ENCODE data around the gene MACROD2.

The MACROD2 gene

DNA sequence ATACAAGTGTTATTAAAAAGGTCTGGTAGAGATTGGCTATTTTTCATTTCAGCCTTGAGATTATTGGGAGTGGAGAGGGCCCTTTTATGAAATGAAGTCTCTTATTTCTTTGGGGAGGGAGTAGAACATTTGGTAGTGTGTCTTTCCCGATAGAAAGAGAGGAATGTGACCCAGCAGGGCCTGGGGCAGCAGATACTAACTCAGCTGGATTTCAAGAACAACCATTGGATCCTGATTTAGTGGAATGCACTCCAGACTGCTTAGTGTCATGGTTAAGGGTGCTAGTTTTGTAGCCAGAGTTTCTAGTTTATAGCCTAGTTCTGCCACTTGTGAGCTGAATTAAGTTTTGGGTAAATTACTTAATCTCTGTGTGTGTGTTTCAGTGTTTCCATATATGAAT lies 360.5 kb downstream of the MACROD2 start:
- no peak for DNase-seq
- intact Hi-C loops (cut with DNase I), result no loop called here

DNA sequence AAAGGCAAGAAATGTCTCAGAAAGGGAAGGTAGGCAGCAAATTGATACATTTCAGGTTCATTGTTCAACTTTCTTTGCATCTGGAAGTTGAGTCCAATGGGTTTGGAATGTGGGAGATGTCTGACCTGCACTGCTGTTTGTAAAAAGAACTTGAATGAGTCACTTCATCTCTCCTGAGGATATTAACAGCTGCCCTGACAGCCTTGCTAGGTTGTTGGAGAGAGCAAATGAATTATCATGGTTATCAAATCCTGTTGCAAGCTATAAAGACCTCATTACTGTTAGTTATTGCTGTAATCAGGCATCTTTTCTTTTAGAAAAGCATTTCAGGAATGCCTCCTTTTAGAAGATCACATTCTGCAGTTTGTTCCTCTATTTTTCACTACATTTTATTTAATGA lies 365.1 kb downstream of the MACROD2 start:
- intact Hi-C loops (cut with DNase I), result no loop called here
- DNase-seq, result no peak

DNA sequence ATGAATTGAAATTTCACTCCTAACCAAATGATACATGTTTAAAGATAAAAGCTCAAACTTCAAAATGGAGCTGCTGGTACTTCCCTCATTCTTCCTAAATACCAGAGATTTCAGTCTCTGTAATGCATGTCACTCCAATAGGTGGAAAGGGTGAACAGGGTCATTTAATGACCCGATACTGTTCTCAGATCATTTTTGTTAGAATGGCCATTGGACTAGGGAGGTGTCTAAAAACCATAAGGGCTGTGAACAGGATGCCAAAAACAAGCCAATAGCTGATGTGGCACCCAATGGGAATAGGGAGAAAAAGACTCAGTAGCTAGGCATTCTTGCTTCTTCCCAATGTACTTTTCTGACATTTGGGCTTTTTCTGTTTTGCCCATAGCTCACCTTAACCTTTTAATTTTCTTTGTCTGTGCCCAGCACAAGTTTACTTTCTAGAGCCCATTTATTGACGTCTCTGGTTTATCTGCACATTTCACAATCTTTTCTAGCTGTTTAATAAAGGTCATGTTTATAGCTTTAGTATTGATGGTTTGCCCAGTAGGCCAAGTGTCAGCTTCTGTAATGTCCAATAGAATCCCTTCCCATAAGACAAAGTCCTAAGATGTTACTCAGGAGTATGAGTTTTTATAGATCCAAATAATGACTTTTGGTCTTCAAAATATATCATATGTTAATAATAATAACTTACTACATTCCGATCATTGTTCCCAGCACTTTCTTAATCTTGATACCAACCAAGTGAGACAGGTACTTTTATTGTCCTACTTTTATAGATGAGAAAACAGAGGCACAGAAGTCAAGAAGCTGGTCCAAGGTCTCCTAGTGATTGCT lies 366.4 kb downstream of the MACROD2 start:
- DNase-seq, result no peak
- intact Hi-C loops (cut with DNase I), result no loop called here

DNA sequence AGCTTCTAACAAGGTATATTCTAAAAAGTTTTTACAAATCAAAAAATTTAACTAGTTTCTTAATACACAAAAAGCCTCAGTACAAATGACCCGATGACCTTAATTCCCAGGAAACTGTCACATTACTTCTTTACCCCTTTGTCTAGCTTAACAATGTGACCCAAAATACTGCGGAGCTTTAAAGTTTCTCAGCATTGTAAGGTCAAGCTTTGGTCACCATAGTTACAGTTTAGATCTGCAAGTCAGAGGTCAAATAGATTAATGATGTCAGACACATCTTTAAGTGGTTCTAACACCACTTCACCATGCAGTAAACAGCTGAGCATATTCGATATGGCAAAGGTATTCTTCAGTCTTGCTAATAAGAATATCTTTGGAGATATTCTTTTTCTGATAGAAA lies 378.9 kb downstream of the MACROD2 start:
- intact Hi-C loops (cut with DNase I), result no loop called here

DNA sequence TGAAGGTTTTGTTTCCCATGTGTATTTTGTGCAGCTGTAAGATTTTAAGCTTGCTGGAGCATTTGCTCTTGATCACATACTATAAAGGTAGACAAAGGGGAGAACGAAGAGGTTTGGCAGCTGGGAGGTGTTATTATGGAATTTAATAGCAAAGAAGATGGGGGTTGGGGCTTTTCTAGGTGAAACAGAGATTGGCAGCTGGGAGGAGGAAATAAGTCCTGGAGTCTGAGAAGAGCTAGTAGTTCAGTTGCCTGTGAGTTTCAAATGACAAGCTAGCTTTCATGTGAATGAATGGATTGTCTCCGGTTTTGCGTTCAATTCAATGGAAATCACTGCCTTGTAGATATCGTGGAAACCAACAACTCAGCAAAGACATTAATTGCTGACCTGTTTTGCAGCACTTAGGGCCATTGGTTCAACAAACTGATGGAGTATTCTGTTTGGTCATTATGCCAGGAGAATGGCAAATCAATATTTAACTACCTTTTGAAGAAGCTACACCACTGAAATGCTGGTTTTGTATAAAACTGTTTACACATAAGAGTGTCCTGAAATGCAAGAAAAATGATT lies 380.2 kb downstream of the MACROD2 start:
- intact Hi-C loops (cut with DNase I), result no loop called here
- peak in 11 of 42 donors; percentile 2 to 46 (median 11) for DNase-seq

More for the DNA sequence above, 378.9 kb downstream of the MACROD2 start:
- DNase-seq, result no peak

DNA sequence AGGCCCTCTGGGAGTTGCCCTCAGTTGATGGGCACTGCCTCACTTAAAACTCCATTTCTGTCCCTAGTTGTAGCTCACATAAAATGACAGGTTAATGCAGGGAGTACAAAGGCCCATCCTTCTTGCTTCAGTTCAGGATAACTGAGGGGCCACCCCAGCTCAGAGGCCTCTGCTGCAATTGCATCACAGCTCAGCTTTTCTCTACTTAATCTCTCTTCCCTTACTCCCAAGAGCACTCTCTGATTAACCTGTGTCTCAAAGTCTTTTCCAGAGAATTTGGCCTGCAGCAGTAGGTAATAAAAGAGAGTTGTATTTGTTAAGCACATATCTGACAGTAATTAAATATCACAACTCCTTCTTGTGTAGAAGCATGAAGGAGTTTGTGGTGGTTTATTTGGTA lies 383.0 kb downstream of the MACROD2 start:
- intact Hi-C loops (cut with DNase I), result no loop called here
- DNase-seq, result no peak

DNA sequence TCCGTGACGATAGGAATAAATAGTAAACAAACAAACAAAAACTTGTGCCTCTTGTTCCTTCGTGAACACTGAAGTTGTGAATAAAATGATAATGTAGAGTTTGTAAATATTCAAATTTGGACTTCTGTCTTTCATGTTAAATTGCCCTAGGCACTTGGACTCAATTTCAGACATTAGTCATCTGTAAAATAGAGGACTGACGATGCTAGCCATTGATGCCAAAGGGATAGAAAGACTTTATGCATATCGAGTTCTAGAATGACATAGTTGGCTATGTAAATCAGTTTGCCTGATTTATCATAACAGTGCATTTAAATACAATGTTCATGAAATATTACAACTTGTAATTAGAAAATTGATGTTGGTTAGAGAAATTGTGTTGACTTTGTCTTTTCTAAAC lies 388.0 kb downstream of the MACROD2 start:
- intact Hi-C loops (cut with DNase I), result no loop called here
- no peak for DNase-seq

DNA sequence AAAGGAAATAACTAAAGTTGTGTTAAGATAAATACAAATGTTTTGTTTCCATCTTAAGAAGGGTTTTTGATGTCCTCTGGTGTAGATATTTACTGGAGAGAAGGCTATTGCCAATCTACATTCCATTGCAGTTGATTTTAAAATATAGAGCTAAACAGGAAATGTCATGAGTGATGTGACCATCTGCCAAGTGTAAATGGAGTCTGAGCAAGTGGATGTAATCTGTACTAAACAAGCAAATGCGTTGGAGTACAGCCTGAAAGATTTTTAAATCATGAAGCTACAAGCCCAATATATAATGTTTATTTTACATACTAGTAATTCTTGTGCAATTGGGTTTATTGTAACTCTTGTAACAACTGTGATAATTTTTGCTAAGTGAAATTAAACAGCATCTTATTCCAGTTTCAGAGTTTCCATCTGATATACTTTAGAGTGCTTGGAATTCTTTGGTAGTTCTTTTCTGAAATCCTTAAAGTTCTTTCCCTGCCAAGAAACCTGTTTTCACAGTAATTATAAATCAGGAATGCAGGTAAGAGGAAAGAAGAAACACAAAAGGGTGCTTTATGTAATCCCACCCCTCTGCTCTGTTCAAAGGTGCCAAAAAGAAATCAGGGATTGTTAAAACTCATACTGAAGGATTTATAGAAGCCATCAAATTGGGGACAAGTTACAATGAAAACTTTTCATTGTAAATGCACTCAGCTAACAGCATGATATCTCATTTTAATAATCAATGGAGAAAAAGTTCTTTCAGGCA lies 389.3 kb downstream of the MACROD2 start:
- DNase-seq, result no peak
- intact Hi-C loops (cut with DNase I), result no loop called here

DNA sequence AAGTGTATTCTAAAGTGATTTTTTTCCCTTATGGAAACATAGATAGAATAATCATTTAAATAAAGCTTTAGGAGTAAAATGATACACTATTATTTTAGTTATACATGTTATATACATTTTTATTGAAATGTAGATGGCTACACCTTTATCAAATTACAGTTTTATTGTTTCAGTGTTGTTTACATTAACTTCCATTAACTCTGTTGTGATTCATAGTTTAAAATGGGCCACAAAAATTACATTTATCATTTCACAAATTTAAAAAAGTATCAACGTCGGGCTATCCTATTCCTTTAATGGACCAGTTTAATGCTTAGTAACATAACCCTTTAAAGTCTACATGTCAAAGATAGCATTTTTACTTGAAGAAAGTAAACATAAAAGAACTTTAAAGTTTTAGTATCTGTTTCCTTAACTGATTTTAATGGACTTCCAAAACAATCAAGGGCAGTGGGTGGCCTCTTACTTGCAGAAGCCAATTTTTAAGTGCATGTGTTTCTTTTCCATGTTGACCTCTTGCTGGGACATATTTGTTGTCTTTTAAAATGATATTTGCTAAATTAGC lies 389.9 kb downstream of the MACROD2 start:
- no peak for DNase-seq
- intact Hi-C loops (cut with DNase I), result no loop called here

DNA sequence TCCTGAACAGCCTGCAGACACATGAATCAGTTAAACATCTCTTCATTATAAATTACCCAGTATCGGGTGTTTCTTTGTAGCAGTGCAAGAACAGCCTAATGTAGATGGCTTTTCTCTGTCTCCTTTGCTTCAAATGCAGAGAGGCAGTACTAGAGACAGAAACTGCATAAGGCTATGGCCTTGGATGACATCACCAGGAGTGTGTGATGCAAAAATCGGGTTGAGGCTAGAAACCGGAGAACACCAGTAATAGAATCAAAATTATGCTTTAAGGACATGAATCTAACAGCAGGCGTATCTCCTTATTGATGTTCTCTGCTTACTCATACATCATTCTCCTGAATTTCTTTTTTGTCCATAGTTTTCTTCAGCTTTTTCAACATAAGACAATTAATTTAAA lies 391.4 kb downstream of the MACROD2 start:
- no peak for DNase-seq
- intact Hi-C loops (cut with DNase I), result no loop called here

DNA sequence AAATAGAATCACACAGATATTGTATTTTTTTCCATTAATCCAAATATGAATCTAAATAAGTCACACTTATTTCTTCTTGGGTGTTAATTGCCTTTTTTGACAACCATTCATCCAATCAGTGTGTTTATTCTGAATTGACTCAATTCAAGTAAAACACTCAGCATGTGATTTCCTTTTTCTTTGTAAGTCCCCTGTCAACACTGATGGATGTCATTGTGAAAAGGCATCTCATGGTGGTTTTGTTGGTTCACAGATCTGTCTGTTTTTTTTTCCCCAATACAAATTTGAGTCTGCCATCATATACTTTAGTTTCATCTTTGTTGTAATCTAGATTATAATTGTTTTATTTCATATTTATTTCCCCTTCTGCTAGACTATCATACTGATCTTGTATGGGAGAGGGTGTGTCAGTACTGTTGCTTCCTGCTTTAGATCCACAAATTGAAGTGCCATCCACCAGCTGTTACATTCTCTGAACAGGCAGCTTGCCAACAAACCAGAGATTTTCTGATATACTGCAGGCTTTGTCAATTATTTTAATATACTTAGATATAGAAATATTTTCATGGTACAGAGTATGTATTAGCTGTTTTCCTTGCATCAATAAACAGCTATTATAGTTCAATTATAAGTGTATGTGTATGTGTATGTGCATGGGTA lies 406.3 kb downstream of the MACROD2 start:
- DNase-seq, result no peak
- intact Hi-C loops (cut with DNase I), result no loop called here

DNA sequence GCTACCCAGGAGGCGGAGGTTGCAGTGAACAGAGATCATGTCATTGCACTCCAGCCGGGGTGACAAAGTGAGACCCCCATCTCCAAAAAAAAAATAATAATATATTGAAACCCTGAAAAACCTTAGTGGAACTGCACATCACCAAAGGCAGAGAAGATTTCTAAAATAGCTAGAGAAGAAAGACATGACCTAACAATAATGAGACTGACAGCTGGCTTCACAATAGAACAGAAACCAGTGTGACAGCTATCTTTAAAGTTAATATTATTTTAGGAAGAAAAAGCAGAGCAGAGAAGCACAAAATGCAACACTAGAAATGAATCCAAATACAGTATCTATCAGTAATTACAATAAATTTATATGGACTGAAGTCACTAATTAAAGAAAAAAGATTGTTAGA lies 409.2 kb downstream of the MACROD2 start:
- intact Hi-C loops (cut with DNase I), result no loop called here
- no peak for DNase-seq

DNA sequence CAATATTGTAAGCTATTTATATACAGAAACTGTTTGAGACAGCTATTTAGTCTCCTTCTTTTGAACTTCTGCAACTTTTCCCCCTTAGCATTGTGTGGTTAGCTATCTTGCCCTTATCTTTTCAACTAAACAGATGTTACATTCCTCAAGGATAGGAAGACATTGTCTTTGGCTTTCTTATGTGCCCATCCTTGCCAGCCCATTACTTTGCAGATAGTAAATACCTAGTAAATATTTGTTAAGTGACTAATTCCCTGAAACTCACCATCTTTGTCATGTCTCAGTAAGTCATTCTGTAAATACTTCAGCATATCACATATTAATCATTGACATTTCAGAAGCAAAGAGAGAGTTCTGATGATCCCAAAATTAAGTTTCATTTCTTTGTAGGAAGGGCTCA lies 411.2 kb downstream of the MACROD2 start:
- DNase-seq, result no peak
- intact Hi-C loops (cut with DNase I), result no loop called here

DNA sequence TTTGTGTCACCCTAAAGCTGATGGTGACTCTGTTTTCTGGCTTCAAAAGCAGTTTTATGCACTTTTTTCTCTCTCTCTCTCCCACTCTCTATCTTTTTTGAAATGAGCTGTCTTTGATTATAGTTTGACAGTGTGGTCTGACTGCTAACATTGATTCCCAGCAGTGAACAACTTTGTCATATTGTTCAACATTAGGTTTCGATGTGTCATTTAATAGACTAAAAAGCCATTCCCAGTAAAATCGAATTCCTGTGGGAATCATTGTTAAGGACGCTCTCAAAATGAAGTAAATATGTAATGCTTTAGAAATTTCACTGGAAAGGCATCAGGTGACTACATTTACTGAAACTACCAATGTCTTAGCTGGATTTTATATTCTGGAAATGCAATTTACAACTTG lies 412.0 kb downstream of the MACROD2 start:
- no peak for DNase-seq
- intact Hi-C loops (cut with DNase I), result no loop called here

DNA sequence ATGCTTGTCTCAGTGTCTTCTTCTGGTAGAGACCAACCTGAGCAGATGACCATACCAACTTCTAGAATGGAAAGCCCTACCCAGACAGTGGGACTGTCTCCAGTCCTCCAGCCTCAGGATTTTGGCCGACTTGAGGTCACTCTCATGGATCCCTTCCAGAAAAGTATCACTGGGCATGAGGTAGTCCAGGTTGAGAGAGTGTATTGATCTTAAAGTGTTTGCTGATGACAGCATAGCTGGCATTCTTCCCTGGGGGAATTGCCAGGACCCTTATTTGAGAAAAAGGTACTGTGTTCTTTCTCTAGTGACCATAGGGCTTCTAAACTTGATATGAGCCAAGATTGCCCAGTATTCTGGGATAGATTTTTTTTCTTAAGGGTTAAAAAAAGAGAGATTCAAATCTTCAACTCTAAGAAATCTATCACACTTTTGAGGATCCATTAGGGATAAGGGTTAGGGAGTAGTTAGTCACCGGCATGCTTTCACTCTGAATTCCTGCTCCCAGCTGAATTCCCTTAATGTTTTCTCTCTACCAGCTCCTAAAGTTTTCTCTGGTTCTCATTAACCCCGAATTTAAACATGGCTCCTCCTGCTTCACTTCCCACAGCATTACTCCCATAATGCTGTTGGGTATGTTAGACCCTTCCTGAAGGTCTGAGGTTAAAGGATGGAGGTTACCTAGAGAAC lies 415.7 kb downstream of the MACROD2 start:
- intact Hi-C loops (cut with DNase I), result no loop called here
- DNase-seq, result no peak

DNA sequence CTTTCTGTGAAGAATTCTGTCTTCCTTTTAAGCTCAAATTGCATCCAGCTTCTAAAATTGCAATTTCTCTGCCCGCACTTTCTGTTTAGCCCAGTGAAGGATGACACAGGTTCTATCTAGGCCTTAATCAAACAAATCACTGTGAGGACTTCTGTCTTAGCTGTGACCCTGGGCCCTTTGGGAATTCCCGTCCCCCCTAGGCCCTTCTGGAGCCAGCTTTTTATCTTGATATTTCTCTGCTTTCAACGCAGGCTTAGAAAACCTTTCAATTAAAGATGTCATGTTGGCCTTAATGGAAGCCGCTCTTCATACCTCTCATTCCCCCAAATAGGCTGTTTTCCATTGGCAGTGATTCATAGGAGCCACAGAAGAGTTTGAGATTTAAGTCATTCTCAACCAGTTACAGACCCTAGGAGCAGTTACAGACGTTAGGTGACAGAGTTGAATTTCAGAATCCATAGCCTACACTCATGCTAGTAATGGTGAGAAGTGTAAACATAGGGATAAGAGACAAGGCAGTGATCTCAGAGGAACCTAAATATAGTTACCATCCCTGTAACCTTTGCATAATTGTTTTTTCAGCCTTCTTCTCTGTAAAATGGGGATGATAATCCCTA lies 416.9 kb downstream of the MACROD2 start:
- intact Hi-C loops (cut with DNase I), result no loop called here
- DNase-seq, result no peak

DNA sequence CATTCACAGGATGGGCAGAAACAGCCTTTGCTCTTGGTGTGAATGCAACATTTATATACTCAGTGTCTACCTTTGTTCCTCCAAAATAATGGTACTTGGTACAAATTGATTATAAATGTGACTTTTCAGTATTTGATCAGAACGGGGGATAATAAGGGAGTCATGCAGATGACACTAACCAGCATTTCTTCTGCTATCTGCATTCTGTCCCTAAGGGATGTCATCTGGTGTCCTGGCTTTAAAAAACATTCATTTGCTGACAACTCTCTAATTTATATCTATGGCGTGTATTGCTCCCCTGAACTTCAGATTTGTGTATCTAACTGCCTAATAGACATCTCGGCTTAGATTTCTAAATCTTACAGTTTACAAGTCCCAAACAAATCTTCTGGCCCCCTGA lies 418.5 kb downstream of the MACROD2 start:
- intact Hi-C loops (cut with DNase I), result no loop called here

DNA sequence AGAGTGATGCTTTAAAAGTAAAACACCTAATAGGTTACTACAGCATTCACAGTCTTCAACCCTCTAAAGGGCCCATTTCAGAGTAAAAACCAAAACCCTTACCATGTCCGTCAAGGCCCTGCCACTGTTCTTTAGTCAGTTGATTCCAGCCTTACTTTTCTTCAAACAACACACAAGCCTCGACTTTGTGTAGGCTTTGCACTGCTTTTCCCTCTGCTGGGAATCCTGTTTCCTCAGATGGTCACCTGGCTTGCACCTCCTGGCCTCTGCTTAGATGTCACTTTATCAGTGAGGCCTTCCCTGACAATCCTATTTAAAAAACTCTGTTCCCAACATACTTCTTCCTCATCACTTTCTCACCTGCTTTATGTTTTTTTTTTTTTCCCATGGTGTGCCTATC lies 419.2 kb downstream of the MACROD2 start:
- DNase-seq, result no peak
- intact Hi-C loops (cut with DNase I), result no loop called here

More for the DNA sequence above, 418.5 kb downstream of the MACROD2 start:
- no peak for DNase-seq

DNA sequence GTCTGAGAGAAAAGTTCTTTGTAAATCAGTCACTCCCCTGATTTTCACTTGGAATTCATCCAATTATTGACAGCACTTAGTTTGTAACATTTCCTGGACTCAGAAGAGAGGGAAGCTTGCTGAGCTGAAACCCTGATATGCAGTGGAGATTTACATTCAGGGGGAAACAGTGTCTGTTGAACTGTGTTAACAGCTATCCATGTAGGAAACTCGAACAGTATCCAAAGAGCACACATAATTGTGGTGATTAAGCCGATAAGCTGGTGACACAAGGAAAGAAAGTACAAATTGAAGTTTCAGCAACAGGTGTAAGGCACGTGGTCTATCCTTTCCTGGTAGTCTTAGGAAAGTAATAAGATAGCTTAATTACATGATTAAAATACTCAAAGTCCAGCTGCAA lies 420.2 kb downstream of the MACROD2 start:
- DNase-seq, result no peak
- intact Hi-C loops (cut with DNase I), result no loop called here

Data from head of caudate nucleus (tissue), 42 donors.